OCI-LY1 (cell line): ENCODE data around the gene PPP1R2C.

Experiments
- EZH2 ChIP-seq: fragments of 200-600 bp; sonication (generic), shearing (Covaris generic); IDR thresholded peaks from 2 replicates; pipeline ENCODE4 v1.8.0; 2017; ENCODE audit warnings: borderline replicate concordance, mixed run types, mild to moderate bottlenecking, antibody characterized with exemption, low read length, moderate library complexity, mixed read lengths
- TF ChIP-seq, protein P1 (sequence below): fragments of 200-600 bp; sonication (generic), shearing (Covaris generic); IDR thresholded peaks from 2 replicates; pipeline ENCODE4 v1.5.1; 2017; ENCODE audit warnings: mild to moderate bottlenecking, antibody characterized with exemption, low read length, moderate library complexity, mixed read lengths

DNA sequence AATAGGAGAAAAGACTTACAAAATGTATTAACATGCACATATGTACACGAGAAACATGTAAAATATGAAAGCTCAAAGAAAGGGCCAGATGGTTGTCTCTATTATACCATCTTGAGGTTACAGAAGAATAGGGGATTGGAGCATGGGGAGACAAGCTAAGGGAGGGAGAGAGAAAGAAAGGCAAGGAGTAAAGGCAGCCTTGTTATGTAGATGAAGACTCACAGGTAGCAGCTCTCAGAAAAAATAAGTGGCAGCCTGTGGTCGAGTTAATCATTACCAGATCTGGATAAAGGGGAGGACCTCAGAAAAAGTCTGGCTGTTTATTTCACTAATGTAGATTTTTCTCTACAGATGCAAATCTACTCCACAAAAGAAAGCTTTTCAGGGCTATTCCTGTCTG, 26.6 kb upstream of the PPP1R2C start:
- TF ChIP-seq, protein P1, sequence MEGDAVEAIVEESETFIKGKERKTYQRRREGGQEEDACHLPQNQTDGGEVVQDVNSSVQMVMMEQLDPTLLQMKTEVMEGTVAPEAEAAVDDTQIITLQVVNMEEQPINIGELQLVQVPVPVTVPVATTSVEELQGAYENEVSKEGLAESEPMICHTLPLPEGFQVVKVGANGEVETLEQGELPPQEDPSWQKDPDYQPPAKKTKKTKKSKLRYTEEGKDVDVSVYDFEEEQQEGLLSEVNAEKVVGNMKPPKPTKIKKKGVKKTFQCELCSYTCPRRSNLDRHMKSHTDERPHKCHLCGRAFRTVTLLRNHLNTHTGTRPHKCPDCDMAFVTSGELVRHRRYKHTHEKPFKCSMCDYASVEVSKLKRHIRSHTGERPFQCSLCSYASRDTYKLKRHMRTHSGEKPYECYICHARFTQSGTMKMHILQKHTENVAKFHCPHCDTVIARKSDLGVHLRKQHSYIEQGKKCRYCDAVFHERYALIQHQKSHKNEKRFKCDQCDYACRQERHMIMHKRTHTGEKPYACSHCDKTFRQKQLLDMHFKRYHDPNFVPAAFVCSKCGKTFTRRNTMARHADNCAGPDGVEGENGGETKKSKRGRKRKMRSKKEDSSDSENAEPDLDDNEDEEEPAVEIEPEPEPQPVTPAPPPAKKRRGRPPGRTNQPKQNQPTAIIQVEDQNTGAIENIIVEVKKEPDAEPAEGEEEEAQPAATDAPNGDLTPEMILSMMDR = no peak
- no peak for TF ChIP-seq EZH2
